ENCODE measurements around the gene APLP2. TPM values are rescaled to one million over a fixed set of nuclear protein-coding genes. Genes with fewer than 3 reads are reported as not detected.

APLP2 gene
- total and polyA plus RNA-seq, 2 of the 13 experiments (the other 11 are each of a cell fraction or from before 2014, with no cell fraction given), result 315 to 594 TPM

- CTCF ChIA-PET (ENCODE audit: low intra/inter-chr PET ratio, low total read pairs), result no interaction called here
- H3K79me2 ChIP-seq (ENCODE audit: insufficient read depth, low read length), result no peaks in the 10 kb centered on the region
- BruUV-seq (replicated peaks), result no TSS peak
- no peaks in the 10 kb centered on the region for H3K9me3 ChIP-seq (ENCODE audit: low read length)
- no peak overlapping the region for H3K4me2 ChIP-seq (ENCODE audit: low read depth, low read length)
- DNase-seq (ENCODE audit: low spot score) (no peak), ATAC-seq (no peak), FAIRE-seq (no peak)
- TF ChIP-seq ZNF644 (CRISPR knock-in tag; IDR thresholded peaks at IDR 0.05; ENCODE audit: low read depth) (no peak), TEF (CRISPR knock-in tag; IDR thresholded peaks at IDR 0.05) (no peak), HMG20B (CRISPR knock-in tag; conservative IDR thresholded peaks at IDR 0.05) (no peak), ZNF878 (CRISPR knock-in tag; IDR thresholded peaks at IDR 0.05) (no peak)
- in situ Hi-C loops (cut with HindIII; ENCODE audit: extremely low pct_ligation_motif_present, low pct_unique_long_range_greater_than_20kb), result no loop called here
- no peaks in the 10 kb centered on the region for H3K36me3 ChIP-seq (replicated peaks in 1 of 2; ENCODE audit: control insufficient read depth in 1 of 2, insufficient read depth in 2 of 2, low read length in 2 of 2)
- H4K20me1 ChIP-seq (ENCODE audit: insufficient read depth, low read length), result no peaks in the 10 kb centered on the region
- peaks cover 43% of the 10 kb centered on the region for H3K4me1 ChIP-seq (ENCODE audit: insufficient read depth, low read length)
- H3K27me3 ChIP-seq (ENCODE audit: control insufficient read depth in 1 of 2, insufficient read depth in 2 of 2, low read length in 2 of 2), result no peaks in the 10 kb centered on the region
- H3K27ac ChIP-seq (ENCODE audit: extremely low read length, insufficient read depth, low read length), result no peak overlapping the region
- intact Hi-C loops (cut with micrococcal nuclease; ENCODE audit: unreplicated experiment), result no loop called here
- POLR2A ChIA-PET, result no interaction called here
- no peak overlapping the region for H3K9ac ChIP-seq (ENCODE audit: insufficient read depth, low read depth, low read length)
- 90% methylated on average over 1 of the region's 1 CpG for WGBS (ENCODE audit: low lambda C conversion rate)
- no peak overlapping the region for H3K4me3 ChIP-seq (replicated peaks in 1 of 3; ENCODE audit: insufficient read depth in 1 of 3, low read depth in 2 of 3, low read length in 3 of 3)
- no peak overlapping the region for H2AFZ ChIP-seq (ENCODE audit: low read length)
Measured at GRCh38 chr11:130024361-130024760, 45.3 kb upstream of the APLP2 start.

DNA sequence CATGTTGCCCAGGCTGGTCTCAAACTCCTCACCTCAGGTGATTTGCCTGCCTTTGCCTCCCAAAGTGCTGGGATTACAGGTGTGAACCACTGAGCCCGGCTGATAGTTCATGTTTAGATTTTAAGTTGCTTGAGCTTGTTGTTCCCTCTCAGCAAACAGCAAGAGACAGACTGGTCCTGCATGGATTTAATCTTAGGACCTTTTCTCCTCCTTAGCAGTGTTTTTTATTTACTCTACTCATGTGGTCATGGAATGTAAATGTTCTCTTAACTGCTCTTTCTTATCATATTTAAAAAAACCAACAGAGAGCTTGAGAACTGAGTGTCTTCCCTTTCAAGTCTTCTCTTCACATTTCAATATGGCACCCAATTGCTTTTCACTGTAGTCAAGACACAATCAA, 44.3 kb upstream of the APLP2 start:
- no peak overlapping the region for H3K27ac ChIP-seq (ENCODE audit: extremely low read length, insufficient read depth, low read length)
- no peak overlapping the region for H2AFZ ChIP-seq (ENCODE audit: low read length)
- no peaks in the 10 kb centered on the region for H3K79me2 ChIP-seq (ENCODE audit: insufficient read depth, low read length)
- no peaks in the 10 kb centered on the region for H4K20me1 ChIP-seq (ENCODE audit: insufficient read depth, low read length)
- intact Hi-C loops (cut with micrococcal nuclease; ENCODE audit: unreplicated experiment) (no loop called here), in situ Hi-C loops (cut with HindIII; ENCODE audit: extremely low pct_ligation_motif_present, low pct_unique_long_range_greater_than_20kb) (no loop called here)
- CTCF ChIA-PET (ENCODE audit: low intra/inter-chr PET ratio, low total read pairs), result no interaction called here
- WGBS (ENCODE audit: low lambda C conversion rate), result 15% methylated on average over 1 of the region's 1 CpG
- BruUV-seq (replicated peaks), result no TSS peak
- H3K9ac ChIP-seq (ENCODE audit: insufficient read depth, low read depth, low read length), result no peak overlapping the region
- H3K4me1 ChIP-seq (ENCODE audit: insufficient read depth, low read length), result peaks cover 53% of the 10 kb centered on the region
- no peaks in the 10 kb centered on the region for H3K9me3 ChIP-seq (ENCODE audit: low read length)
- H3K4me2 ChIP-seq (ENCODE audit: low read depth, low read length), result no peak overlapping the region
- no peaks in the 10 kb centered on the region for H3K27me3 ChIP-seq (ENCODE audit: control insufficient read depth in 1 of 2, insufficient read depth in 2 of 2, low read length in 2 of 2)
- DNase-seq (ENCODE audit: low spot score) (no peak), FAIRE-seq (no peak), ATAC-seq (no peak)
- POLR2A ChIA-PET, result interaction anchor here (1.2 kb wide), 1 partner anchor 21 kb away, joined by 3 read pairs; no protein-coding TSS in a partner anchor
- no peaks in the 10 kb centered on the region for H3K36me3 ChIP-seq (replicated peaks in 1 of 2; ENCODE audit: control insufficient read depth in 1 of 2, insufficient read depth in 2 of 2, low read length in 2 of 2)
- H3K4me3 ChIP-seq (replicated peaks in 1 of 3; ENCODE audit: insufficient read depth in 1 of 3, low read depth in 2 of 3, low read length in 3 of 3), result no peak overlapping the region
- TF ChIP-seq, protein P1, sequence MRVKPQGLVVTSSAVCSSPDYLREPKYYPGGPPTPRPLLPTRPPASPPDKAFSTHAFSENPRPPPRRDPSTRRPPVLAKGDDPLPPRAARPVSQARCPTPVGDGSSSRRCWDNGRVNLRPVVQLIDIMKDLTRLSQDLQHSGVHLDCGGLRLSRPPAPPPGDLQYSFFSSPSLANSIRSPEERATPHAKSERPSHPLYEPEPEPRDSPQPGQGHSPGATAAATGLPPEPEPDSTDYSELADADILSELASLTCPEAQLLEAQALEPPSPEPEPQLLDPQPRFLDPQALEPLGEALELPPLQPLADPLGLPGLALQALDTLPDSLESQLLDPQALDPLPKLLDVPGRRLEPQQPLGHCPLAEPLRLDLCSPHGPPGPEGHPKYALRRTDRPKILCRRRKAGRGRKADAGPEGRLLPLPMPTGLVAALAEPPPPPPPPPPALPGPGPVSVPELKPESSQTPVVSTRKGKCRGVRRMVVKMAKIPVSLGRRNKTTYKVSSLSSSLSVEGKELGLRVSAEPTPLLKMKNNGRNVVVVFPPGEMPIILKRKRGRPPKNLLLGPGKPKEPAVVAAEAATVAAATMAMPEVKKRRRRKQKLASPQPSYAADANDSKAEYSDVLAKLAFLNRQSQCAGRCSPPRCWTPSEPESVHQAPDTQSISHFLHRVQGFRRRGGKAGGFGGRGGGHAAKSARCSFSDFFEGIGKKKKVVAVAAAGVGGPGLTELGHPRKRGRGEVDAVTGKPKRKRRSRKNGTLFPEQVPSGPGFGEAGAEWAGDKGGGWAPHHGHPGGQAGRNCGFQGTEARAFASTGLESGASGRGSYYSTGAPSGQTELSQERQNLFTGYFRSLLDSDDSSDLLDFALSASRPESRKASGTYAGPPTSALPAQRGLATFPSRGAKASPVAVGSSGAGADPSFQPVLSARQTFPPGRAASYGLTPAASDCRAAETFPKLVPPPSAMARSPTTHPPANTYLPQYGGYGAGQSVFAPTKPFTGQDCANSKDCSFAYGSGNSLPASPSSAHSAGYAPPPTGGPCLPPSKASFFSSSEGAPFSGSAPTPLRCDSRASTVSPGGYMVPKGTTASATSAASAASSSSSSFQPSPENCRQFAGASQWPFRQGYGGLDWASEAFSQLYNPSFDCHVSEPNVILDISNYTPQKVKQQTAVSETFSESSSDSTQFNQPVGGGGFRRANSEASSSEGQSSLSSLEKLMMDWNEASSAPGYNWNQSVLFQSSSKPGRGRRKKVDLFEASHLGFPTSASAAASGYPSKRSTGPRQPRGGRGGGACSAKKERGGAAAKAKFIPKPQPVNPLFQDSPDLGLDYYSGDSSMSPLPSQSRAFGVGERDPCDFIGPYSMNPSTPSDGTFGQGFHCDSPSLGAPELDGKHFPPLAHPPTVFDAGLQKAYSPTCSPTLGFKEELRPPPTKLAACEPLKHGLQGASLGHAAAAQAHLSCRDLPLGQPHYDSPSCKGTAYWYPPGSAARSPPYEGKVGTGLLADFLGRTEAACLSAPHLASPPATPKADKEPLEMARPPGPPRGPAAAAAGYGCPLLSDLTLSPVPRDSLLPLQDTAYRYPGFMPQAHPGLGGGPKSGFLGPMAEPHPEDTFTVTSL (CRISPR knock-in tag; IDR thresholded peaks at IDR 0.05; ENCODE audit: borderline replicate concordance), result no peak
- TF ChIP-seq SETDB1 (CRISPR knock-in tag; IDR thresholded peaks at IDR 0.05; ENCODE audit: borderline replicate concordance) (no peak), ZNF530 (CRISPR knock-in tag; IDR thresholded peaks at IDR 0.05; ENCODE audit: low read depth) (no peak), ZFP62 (CRISPR knock-in tag; IDR thresholded peaks at IDR 0.05) (no peak), IRF9 (CRISPR knock-in tag; IDR thresholded peaks at IDR 0.05; ENCODE audit: borderline replicate concordance) (no peak), ELF1 (CRISPR knock-in tag; IDR thresholded peaks at IDR 0.05) (no peak)
- TF ChIP-seq, protein P2, sequence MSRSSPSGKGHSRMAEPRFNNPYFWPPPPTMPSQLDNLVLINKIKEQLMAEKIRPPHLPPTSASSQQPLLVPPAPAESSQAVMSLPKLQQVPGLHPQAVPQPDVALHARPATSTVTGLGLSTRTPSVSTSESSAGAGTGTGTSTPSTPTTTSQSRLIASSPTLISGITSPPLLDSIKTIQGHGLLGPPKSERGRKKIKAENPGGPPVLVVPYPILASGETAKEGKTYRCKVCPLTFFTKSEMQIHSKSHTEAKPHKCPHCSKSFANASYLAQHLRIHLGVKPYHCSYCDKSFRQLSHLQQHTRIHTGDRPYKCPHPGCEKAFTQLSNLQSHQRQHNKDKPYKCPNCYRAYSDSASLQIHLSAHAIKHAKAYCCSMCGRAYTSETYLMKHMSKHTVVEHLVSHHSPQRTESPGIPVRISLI (CRISPR knock-in tag; IDR thresholded peaks at IDR 0.05; ENCODE audit: borderline replicate concordance), result no peak

Measured in HepG2 (cell line).